Thymus (tissue), 11 donors: ENCODE measurements around the gene SLC6A8. TPM values are rescaled to one million over a fixed set of nuclear protein-coding genes. Genes with fewer than 3 reads are reported as not detected.
"Not testable (repeated sequence)": the region's sequence is repeated elsewhere in the genome, so short reads cannot be mapped to it uniquely, and the experiment has no call there.

Experiments
- DNase-seq, 9 donors: peaks; one replicate each; pipeline ENCODE4 v3.0.0-alpha.2; 2013; ENCODE audit warnings: low spot score in 9 of 9, low read depth in 6 of 9, missing footprints in 1 of 9
- H3K27ac ChIP-seq, 2 donors: one replicate each; pipeline ENCODE4 v1.5.1; 2013; ENCODE audit warnings: control low read depth in 1 of 2, low read depth in 1 of 2, low read length in 1 of 2, mild to moderate bottlenecking in 1 of 2, moderate library complexity in 1 of 2
- H3K27me3 ChIP-seq, 2 donors: one replicate each; pipeline ENCODE4 v1.5.1; 2013; ENCODE audit warnings: low read length in 1 of 2; ENCODE audit not compliant: control insufficient read depth in 2 of 2, insufficient read depth in 1 of 2
- H3K36me3 ChIP-seq, 2 donors: one replicate each; pipeline ENCODE4 v1.5.1; 2013; ENCODE audit warnings: low read length in 1 of 2, mild to moderate bottlenecking in 1 of 2, moderate library complexity in 1 of 2; ENCODE audit not compliant: control insufficient read depth in 2 of 2, insufficient read depth in 2 of 2
- H3K4me1 ChIP-seq, 2 donors: one replicate each; pipeline ENCODE4 v1.5.1; 2013; ENCODE audit warnings: low read length in 2 of 2; ENCODE audit not compliant: control insufficient read depth in 2 of 2, insufficient read depth in 2 of 2
- H3K4me3 ChIP-seq, 2 donors: one replicate each; pipeline ENCODE4 v1.5.1; 2013; ENCODE audit warnings: low read length in 2 of 2, control low read depth in 1 of 2, mild to moderate bottlenecking in 1 of 2
- H3K9me3 ChIP-seq, 2 donors: one replicate each; pipeline ENCODE4 v1.5.1; 2013; ENCODE audit warnings: low read length in 1 of 2, mild to moderate bottlenecking in 1 of 2; ENCODE audit not compliant: control insufficient read depth in 2 of 2, insufficient read depth in 1 of 2
- WGBS: extraction: QIAGEN DNeasy Blood & Tissue Kit; methylation state at CpG from one replicate; pipeline ENCODE4 v1.1.7; 2013; 5-methylcytosine and 5-hydroxymethylcytosine counted together
- polyA plus RNA-seq: library from polyadenylated mRNA; stranded (reverse); fragments of 200-250 nt; gene quantifications from one replicate; pipeline ENCODE4 v1.2.3, GENCODE V29; 2013
- total RNA-seq: library from RNA; stranded (reverse); fragments of 120-200 nt; gene quantifications from one replicate; pipeline ENCODE4 v1.2.4, GENCODE V29; 2013
- donor health status: healthy.

Gene SLC6A8
- total and polyA plus RNA-seq, 2 donors = 5.5 to 18.2 TPM

GRCh38 chrX:153702336-153703035 lies 14.8 kb downstream of the SLC6A8 start:
- no peaks in the 10 kb centered on the region for H3K4me1 ChIP-seq
- no peaks in the 10 kb centered on the region for H3K27me3 ChIP-seq
- H3K9me3 ChIP-seq = no peaks in the 10 kb centered on the region
- no peak overlapping the region for H3K4me3 ChIP-seq
- H3K27ac ChIP-seq = no peak overlapping the region
- WGBS = 94% methylated on average over 23 of the region's 23 CpGs
- no peak for DNase-seq
- peaks cover 11 to 54% of the 10 kb centered on the region in 2 donors for H3K36me3 ChIP-seq

- Histone ChIP-seq H3K27me3 (no peaks in the 10 kb centered on the region), H3K9me3 (no peaks in the 10 kb centered on the region), H3K4me1 (no peaks in the 10 kb centered on the region), H3K27ac (no peak overlapping the region), H3K36me3 (peaks cover 11 to 54% of the 10 kb centered on the region in 2 donors), H3K4me3 (no peak overlapping the region)
- WGBS = 93% methylated on average over 16 of the region's 16 CpGs
- no peak for DNase-seq
Measured at GRCh38 chrX:153703036-153703370, 15.3 kb downstream of the SLC6A8 start.

- Histone ChIP-seq H3K9me3 (no peaks in the 10 kb centered on the region), H3K27ac (no peak overlapping the region), H3K36me3 (peaks cover 11 to 46% of the 10 kb centered on the region in 2 donors), H3K27me3 (no peaks in the 10 kb centered on the region), H3K4me3 (no peak overlapping the region), H3K4me1 (no peaks in the 10 kb centered on the region)
- DNase-seq = no peak
- WGBS = 96% methylated on average over 18 of the region's 18 CpGs
Measured at GRCh38 chrX:153704021-153704526, 16.3 kb downstream of the SLC6A8 start.

GRCh38 chrX:153704631-153705402 lies 17.1 kb downstream of the SLC6A8 start:
- not testable (repeated sequence) for H3K4me3 ChIP-seq, H3K4me1 ChIP-seq, H3K9me3 ChIP-seq, H3K27ac ChIP-seq, H3K27me3 ChIP-seq, DNase-seq
- peaks cover 15 to 48% of the 10 kb centered on the region in 2 donors for H3K36me3 ChIP-seq
- WGBS = 92% methylated on average over 11 of the region's 12 CpGs

GRCh38 chrX:153705403-153706060 lies 17.8 kb downstream of the SLC6A8 start:
- not testable (repeated sequence) for H3K27ac ChIP-seq

GRCh38 chrX:153706799-153707198 lies 19.1 kb downstream of the SLC6A8 start:
- H3K4me1 ChIP-seq = no peaks in the 10 kb centered on the region
- no peak overlapping the region for H3K4me3 ChIP-seq
- H3K9me3 ChIP-seq = no peaks in the 10 kb centered on the region
- DNase-seq = no peak
- peaks cover 15 to 48% of the 10 kb centered on the region in 2 donors for H3K36me3 ChIP-seq
- no peaks in the 10 kb centered on the region for H3K27me3 ChIP-seq
- WGBS = 97% methylated on average over 9 of the region's 9 CpGs
- no peak overlapping the region for H3K27ac ChIP-seq

More at GRCh38 chrX:153705403-153706060, 17.8 kb downstream of the SLC6A8 start:
- not testable (repeated sequence) for H3K4me1 ChIP-seq, H3K27me3 ChIP-seq, H3K4me3 ChIP-seq, H3K9me3 ChIP-seq, DNase-seq
- peaks cover 18 to 55% of the 10 kb centered on the region in 2 donors for H3K36me3 ChIP-seq
- 96% methylated on average over 18 of the region's 18 CpGs for WGBS

- no peak overlapping the region for H3K4me3 ChIP-seq
- no peaks in the 10 kb centered on the region for H3K4me1 ChIP-seq
- no peak for DNase-seq
- H3K27me3 ChIP-seq = no peaks in the 10 kb centered on the region
- 98% methylated on average over 6 of the region's 6 CpGs for WGBS
- no peak overlapping the region for H3K27ac ChIP-seq
- peaks cover 20 to 42% of the 10 kb centered on the region in 2 donors for H3K36me3 ChIP-seq
- no peaks in the 10 kb centered on the region for H3K9me3 ChIP-seq
Measured at GRCh38 chrX:153707406-153707805, 19.7 kb downstream of the SLC6A8 start.

GRCh38 chrX:153708415-153708814 lies 20.7 kb downstream of the SLC6A8 start:
- H3K4me3 ChIP-seq = no peak overlapping the region
- no peak overlapping the region for H3K27ac ChIP-seq
- no peaks in the 10 kb centered on the region for H3K4me1 ChIP-seq
- no peaks in the 10 kb centered on the region for H3K27me3 ChIP-seq
- peaks cover 27 to 42% of the 10 kb centered on the region in 2 donors for H3K36me3 ChIP-seq
- 46% methylated on average over 13 of the region's 13 CpGs for WGBS
- DNase-seq = peak in 2 of 9 donors; percentile 44 to 62
- H3K9me3 ChIP-seq = no peaks in the 10 kb centered on the region
